K562 (cell line): ENCODE measurements around the gene FBXL12. TPM values are rescaled to one million over a fixed set of nuclear protein-coding genes. Genes with fewer than 3 reads are reported as not detected.

Experiments
- CBX2 ChIP-seq: fragments of 200-600 bp; sonication (generic); IDR thresholded peaks from one replicate; pipeline ENCODE4 v1.6.1; 2012; ENCODE audit warnings: mild to moderate bottlenecking, low read length, inconsistent platforms; ENCODE audit not compliant: insufficient read depth, poor library complexity, severe bottlenecking
- NR2C2 ChIP-seq, 2 experiments: fragments of 200-800 bp in 1 of 2; sonication (Bioruptor generic) in 1 of 2; sonication (generic) in 1 of 2; formaldehyde crosslinking in 1 of 2; IDR thresholded peaks; 2 replicates each; pipeline versions ENCODE4 v1.6.1 to v1.8.0; 2016 to 2022; ENCODE audit warnings: mild to moderate bottlenecking in 1 of 2, missing compliant biosample characterization in 1 of 2, missing genetic modification characterization in 1 of 2, missing genetic modification reagents in 1 of 2
- POLR2G ChIP-seq: fragments of 200-400 bp; formaldehyde crosslinking; IDR thresholded peaks from 2 replicates; pipeline ENCODE4 v1.6.1; 2017; ENCODE audit warnings: low read depth, mild to moderate bottlenecking, antibody characterized with exemption, low read length, moderate library complexity
- SOX6 ChIP-seq: fragments of 450-650 bp; IDR thresholded peaks from 2 replicates; pipeline ENCODE4 v1.6.1; 2014; ENCODE audit warnings: mild to moderate bottlenecking
- STAT6 ChIP-seq: sonication (generic); formaldehyde crosslinking; IDR thresholded peaks from 2 replicates; pipeline ENCODE4 v1.8.1; 2023; ENCODE audit warnings: mild to moderate bottlenecking, missing genetic modification reagents
- TSC22D4 ChIP-seq: fragments of 450-650 bp; IDR thresholded peaks from 2 replicates; pipeline ENCODE4 v1.6.1; 2016; ENCODE audit warnings: missing genetic modification characterization, missing biosample characterization, control low read depth
- ZNF408 ChIP-seq: fragments of 250-450 bp; sonication (Bioruptor Pico); IDR thresholded peaks from 2 replicates; pipeline ENCODE4 v1.4.0; 2020; ENCODE audit warnings: low read depth, mild to moderate bottlenecking, moderate library complexity
- polyA plus RNA-seq, 8 experiments: library from polyadenylated mRNA; depleted of rRNA in 4 of 8; stranded (reverse) in 5 of 8; unstranded in 3 of 8; fragments of >200 nt; fragmentation: Nextera tagmentation in 2 of 8; fragmentation: Illumina TruSeq in 1 of 8; extraction: Ambion mirVana in 2 of 8; extraction: Trizol in 1 of 8; gene quantifications; 2 replicates each; pipeline versions ENCODE4 v1.2.1 to v1.2.3, GENCODE V29; 2011 to 2014; ENCODE audit warnings: inconsistent platforms in 1 of 8, missing spikeins in 1 of 8
- total RNA-seq, 7 experiments: library from RNA; depleted of rRNA in 6 of 7; stranded (reverse); fragments of >200 nt in 6 of 7; fragmentation: Illumina TruSeq in 2 of 7; extraction: Trizol in 2 of 7; gene quantifications; 2 replicates each; pipeline versions ENCODE4 v1.2.1 to v1.2.3, GENCODE V29; 2011 to 2021; ENCODE audit warnings: low replicate concordance in 1 of 7
- TF ChIP-seq, protein P1 (sequence below): conservative IDR thresholded peaks from 2 replicates; pipeline ENCODE4 v1.6.1; 2011; ENCODE audit warnings: low read depth, mild to moderate bottlenecking, low read length; ENCODE audit not compliant: control insufficient read depth
- TF ChIP-seq, protein P2 (sequence below): sonication (generic); formaldehyde crosslinking; IDR thresholded peaks from 2 replicates; pipeline ENCODE4 v1.8.0; 2022; ENCODE audit warnings: mild to moderate bottlenecking, missing genetic modification reagents
- TF ChIP-seq, protein P3 (sequence below): sonication (generic); formaldehyde crosslinking; IDR thresholded peaks from 2 replicates; pipeline ENCODE4 v1.8.1; 2023; ENCODE audit warnings: missing genetic modification reagents, mild to moderate bottlenecking, borderline replicate concordance
- TF ChIP-seq, protein P4 (sequence below), 2 experiments: fragments of 450-650 bp; conservative IDR thresholded peaks; 2 replicates each; pipeline ENCODE4 v1.6.1; 2017; ENCODE audit warnings: mild to moderate bottlenecking in 2 of 2, moderate library complexity in 2 of 2
- TF ChIP-seq, protein P5 (sequence below): fragments of 250-450 bp; sonication (Bioruptor Pico); IDR thresholded peaks from 2 replicates; pipeline ENCODE4 v1.8.0; 2021; ENCODE audit warnings: borderline replicate concordance, mild to moderate bottlenecking, moderate library complexity; ENCODE audit not compliant: poor library complexity, severe bottlenecking

FBXL12 gene
- total and polyA plus RNA-seq, 9 of the 15 experiments (the other 6 are each of a cell fraction or from before 2014, with no cell fraction given): 2.7 to 40.5 (median 26.5) TPM

DNA sequence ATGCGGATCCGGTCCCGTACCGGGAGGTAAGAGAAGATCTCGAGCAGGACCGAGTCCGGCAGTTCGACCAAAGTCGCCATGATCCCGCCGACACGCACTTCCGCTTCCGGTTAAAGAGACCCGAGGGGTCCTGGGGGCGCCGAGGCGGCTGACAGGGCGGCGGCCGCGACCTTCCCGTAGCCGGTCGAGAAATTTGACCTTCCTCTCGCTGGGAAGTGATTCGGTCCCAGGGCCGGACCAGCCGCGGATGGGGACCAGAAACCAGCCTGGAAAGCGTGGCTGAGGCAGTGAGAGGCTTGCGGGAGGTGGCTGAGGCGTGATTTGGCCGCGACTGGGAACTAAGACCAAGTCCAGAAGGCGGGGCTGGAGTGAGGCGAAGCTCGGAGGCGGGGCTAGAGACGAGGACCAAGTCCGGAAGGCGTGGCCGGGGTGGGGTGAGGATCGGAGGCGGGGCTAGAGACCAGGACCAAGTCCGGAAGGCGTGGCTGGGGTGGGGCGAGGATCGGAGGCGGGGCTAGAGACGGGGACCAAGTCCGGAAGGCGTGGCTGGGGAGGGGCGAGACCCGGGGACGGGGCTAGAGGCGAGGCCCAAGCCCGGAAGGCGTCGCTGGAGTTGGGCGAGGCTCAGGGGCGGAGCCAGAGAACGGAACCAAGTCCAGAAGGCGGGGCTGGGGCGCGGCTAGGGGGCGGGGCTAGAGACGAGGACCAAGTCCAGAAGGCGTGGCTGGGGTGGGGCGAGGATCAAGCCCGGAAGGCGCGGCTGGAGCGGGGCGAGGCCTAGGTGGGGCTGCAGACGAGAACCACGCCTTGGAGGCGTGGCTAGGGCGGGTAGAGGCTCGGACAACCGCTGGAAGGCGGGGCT is at the start of gene FBXL12 (continued):
- TF ChIP-seq, protein P1, sequence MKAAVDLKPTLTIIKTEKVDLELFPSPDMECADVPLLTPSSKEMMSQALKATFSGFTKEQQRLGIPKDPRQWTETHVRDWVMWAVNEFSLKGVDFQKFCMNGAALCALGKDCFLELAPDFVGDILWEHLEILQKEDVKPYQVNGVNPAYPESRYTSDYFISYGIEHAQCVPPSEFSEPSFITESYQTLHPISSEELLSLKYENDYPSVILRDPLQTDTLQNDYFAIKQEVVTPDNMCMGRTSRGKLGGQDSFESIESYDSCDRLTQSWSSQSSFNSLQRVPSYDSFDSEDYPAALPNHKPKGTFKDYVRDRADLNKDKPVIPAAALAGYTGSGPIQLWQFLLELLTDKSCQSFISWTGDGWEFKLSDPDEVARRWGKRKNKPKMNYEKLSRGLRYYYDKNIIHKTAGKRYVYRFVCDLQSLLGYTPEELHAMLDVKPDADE: no peak; the same call in 1 of the 2 replicates
- TF ChIP-seq, protein P2, sequence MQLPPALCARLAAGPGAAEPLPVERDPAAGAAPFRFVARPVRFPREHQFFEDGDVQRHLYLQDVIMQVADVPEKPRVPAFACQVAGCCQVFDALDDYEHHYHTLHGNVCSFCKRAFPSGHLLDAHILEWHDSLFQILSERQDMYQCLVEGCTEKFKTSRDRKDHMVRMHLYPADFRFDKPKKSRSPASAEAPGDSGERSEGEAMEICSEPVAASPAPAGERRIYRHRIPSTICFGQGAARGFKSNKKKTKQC (CRISPR knock-in tag): peak; percentile 37; the same call in 1 of the 2 replicates
- TF ChIP-seq, protein P3, sequence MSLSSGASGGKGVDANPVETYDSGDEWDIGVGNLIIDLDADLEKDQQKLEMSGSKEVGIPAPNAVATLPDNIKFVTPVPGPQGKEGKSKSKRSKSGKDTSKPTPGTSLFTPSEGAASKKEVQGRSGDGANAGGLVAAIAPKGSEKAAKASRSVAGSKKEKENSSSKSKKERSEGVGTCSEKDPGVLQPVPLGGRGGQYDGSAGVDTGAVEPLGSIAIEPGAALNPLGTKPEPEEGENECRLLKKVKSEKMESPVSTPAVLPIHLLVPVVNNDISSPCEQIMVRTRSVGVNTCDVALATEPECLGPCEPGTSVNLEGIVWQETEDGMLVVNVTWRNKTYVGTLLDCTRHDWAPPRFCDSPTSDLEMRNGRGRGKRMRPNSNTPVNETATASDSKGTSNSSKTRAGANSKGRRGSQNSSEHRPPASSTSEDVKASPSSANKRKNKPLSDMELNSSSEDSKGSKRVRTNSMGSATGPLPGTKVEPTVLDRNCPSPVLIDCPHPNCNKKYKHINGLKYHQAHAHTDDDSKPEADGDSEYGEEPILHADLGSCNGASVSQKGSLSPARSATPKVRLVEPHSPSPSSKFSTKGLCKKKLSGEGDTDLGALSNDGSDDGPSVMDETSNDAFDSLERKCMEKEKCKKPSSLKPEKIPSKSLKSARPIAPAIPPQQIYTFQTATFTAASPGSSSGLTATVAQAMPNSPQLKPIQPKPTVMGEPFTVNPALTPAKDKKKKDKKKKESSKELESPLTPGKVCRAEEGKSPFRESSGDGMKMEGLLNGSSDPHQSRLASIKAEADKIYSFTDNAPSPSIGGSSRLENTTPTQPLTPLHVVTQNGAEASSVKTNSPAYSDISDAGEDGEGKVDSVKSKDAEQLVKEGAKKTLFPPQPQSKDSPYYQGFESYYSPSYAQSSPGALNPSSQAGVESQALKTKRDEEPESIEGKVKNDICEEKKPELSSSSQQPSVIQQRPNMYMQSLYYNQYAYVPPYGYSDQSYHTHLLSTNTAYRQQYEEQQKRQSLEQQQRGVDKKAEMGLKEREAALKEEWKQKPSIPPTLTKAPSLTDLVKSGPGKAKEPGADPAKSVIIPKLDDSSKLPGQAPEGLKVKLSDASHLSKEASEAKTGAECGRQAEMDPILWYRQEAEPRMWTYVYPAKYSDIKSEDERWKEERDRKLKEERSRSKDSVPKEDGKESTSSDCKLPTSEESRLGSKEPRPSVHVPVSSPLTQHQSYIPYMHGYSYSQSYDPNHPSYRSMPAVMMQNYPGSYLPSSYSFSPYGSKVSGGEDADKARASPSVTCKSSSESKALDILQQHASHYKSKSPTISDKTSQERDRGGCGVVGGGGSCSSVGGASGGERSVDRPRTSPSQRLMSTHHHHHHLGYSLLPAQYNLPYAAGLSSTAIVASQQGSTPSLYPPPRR: no peak
- TF ChIP-seq STAT6 (CRISPR knock-in tag) (no peak), TSC22D4 (tag) (no peak), SOX6 (no peak), CBX2 (no peak), POLR2G (peak; percentile 99), NR2C2 (CRISPR knock-in tag; IDR thresholded peaks at IDR 0.05) (no peak), NR2C2 (tag; IDR thresholded peaks at IDR 0.05) (peak; percentile 94), ZNF408 (CRISPR knock-in tag) (no peak)
- TF ChIP-seq, protein P4, sequence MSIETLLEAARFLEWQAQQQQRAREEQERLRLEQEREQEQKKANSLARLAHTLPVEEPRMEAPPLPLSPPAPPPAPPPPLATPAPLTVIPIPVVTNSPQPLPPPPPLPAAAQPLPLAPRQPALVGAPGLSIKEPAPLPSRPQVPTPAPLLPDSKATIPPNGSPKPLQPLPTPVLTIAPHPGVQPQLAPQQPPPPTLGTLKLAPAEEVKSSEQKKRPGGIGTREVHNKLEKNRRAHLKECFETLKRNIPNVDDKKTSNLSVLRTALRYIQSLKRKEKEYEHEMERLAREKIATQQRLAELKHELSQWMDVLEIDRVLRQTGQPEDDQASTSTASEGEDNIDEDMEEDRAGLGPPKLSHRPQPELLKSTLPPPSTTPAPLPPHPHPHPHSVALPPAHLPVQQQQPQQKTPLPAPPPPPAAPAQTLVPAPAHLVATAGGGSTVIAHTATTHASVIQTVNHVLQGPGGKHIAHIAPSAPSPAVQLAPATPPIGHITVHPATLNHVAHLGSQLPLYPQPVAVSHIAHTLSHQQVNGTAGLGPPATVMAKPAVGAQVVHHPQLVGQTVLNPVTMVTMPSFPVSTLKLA (conservative IDR thresholded peaks at IDR 0.05): peak; percentile 80 to 90; a peak in 3 of 4 replicates
- TF ChIP-seq, protein P5, sequence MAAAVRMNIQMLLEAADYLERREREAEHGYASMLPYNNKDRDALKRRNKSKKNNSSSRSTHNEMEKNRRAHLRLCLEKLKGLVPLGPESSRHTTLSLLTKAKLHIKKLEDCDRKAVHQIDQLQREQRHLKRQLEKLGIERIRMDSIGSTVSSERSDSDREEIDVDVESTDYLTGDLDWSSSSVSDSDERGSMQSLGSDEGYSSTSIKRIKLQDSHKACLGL (CRISPR knock-in tag): peak; percentile 29
